Natural killer cell treated with Interleukin-12 subunit alpha and Interleukin-12 subunit beta and Interleukin-15 and Interleukin-18, amount 100 ng/mL, for 72 hours (primary cell): ENCODE data around the gene CLEC18B. TPM values are rescaled to one million over a fixed set of nuclear protein-coding genes. Genes with fewer than 3 reads are reported as not detected.
"Not testable (repeated sequence)": the region's sequence is repeated elsewhere in the genome, so short reads cannot be mapped to it uniquely, and the experiment has no call there.

Experiments
- ATAC-seq, 2 donors: fragments of 150-1000 bp; cut with Tn5 transposase in 1 of 2; sonication (Bioruptor Pico), chemical (Tn5 transposase) in 1 of 2; 2 replicates each; pipeline ENCODE4 v1.10.0; 2021
- DNase-seq: peaks from one replicate; pipeline ENCODE4 v3.0.0; 2022; ENCODE audit warnings: low spot score
- H3K27ac Mint-ChIP-seq, 2 donors: 1 replicate in 1 of 2; 2 replicates in 1 of 2; pipeline ENCODE4 v1.8.0; 2022; ENCODE audit warnings: mixed read lengths in 2 of 2, mild to moderate bottlenecking in 1 of 2, moderate library complexity in 1 of 2
- H3K27me3 Mint-ChIP-seq, 2 donors: 1 replicate in 1 of 2; 2 replicates in 1 of 2; pipeline ENCODE4 v1.8.0; 2022; ENCODE audit warnings: mixed read lengths in 2 of 2
- H3K36me3 Mint-ChIP-seq: one replicate; pipeline ENCODE4 v1.8.0; 2022; ENCODE audit warnings: mixed read lengths
- H3K4me1 Mint-ChIP-seq, 2 donors: 1 replicate in 1 of 2; 2 replicates in 1 of 2; pipeline ENCODE4 v1.8.0; 2022; ENCODE audit warnings: low read depth in 2 of 2, mixed read lengths in 2 of 2, mild to moderate bottlenecking in 1 of 2
- H3K4me3 Mint-ChIP-seq: one replicate; pipeline ENCODE4 v1.8.0; 2022; ENCODE audit warnings: mixed read lengths
- H3K9me3 Mint-ChIP-seq: 2 replicates; pipeline ENCODE4 v1.8.0; 2022; ENCODE audit warnings: mixed read lengths
- total RNA-seq, 2 donors: library from RNA; stranded (reverse); gene quantifications; one replicate each; pipeline ENCODE4 v1.2.3, GENCODE V29; 2022

CLEC18B gene
- total RNA-seq, 2 donors from 2014 or later = 1.4 to 2.2 TPM

DNA sequence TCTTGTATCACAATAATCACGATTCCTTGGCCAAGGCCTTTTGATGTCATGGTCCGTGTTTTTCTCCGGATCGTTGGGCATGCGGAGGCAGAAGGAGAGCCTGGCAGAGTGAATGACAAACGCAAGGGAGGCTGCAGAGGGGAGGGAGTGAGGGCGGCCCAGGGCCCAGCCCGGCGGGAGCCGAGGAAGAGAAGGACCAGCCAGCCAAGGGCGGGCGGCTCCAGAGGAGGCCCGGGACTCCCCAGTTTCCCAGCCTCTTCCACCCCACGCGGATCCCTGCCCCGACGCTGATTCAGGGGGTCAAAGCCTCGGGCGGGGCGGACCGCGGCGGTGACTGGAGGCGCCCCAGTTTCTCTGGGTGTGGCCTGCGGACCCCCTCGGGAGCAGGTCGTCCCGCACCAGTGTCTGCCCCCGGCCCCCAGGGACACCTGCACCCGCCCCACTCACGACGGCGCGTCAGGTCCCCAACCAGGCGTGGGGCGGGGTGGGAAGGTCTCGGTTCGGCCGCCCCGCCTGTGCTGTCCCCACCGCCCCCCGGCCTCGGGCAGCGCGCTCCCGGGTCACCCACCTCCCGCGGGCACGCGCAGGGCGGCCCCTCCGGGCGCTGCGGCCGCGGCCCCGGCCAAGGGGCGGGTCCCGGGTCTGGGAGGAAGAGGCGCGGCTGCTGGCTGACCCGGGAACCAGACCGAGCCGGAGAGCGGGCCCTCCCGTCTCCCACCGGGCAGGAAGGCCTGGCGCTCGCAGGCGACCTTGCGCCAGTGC is 14.5 kb downstream of the CLEC18B start:
- ATAC-seq = peak; percentile 81
- not testable (repeated sequence) for H3K4me1 Mint-ChIP-seq, DNase-seq, H3K27me3 Mint-ChIP-seq, H3K27ac Mint-ChIP-seq, H3K36me3 Mint-ChIP-seq, H3K9me3 Mint-ChIP-seq
- peak overlapping the region; percentile 47 for H3K4me3 Mint-ChIP-seq

DNA sequence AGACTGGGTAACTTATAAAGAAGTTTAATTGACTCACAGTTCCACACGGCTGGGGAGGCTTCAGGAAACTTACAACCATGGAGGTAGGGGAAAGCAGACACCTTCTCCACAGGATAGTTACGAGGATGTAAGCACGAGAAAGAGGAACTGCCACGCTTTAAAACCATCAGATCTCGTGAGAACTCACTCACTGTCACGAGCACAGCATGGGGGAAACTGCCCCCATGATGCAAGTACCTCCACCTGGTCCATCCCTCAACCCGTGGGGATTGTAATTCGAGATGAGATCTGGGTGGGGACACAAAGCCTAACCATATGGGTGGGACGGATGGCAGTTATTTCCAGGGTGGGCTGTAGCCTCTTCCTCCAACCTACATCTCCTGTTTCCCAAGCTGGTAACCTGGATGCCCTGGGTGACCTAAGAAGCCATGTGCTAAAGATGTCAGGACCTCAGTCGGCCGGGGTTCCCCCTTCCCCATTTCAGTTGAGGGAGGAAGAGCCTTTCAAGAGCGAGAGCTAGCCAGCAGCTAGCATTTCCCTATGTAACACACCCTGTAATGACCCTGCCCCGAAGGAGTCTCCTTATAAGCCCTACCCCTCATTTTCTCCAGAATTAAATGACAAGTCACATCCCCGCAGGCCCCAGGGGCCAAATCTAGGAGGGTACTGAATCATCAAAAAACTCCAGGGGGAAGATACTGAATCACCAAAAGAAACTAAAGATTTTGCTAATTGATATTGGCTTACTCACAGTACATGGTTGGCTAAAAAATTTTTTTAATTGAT is 16.9 kb downstream of the CLEC18B start:
- H3K27me3 Mint-ChIP-seq, H3K4me1 Mint-ChIP-seq, DNase-seq, H3K36me3 Mint-ChIP-seq, H3K9me3 Mint-ChIP-seq, H3K27ac Mint-ChIP-seq, H3K4me3 Mint-ChIP-seq, ATAC-seq: not testable (repeated sequence)

DNA sequence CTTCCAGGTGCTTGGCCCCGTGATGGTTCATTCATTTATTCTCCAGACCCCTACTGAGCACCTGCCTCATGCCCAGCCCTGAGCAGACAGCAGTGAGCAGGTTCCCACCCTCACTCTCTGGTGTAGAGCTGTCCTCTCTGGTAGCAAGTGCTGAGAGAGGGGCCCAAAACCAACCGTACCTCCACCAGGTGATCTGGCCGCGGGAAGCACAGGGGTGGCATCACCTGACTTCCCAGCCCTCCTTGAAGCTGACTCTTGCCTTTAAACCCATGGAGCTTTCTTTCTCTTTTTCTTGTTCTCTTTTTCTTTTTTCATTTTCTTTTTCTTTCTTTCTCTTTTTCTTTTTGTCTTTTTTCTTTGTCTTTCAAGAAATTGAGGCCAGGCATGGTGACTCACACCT is 21.0 kb downstream of the CLEC18B start:
- not testable (repeated sequence) for H3K4me1 Mint-ChIP-seq, ATAC-seq, H3K36me3 Mint-ChIP-seq, H3K27me3 Mint-ChIP-seq, H3K4me3 Mint-ChIP-seq, H3K9me3 Mint-ChIP-seq, DNase-seq, H3K27ac Mint-ChIP-seq

- not testable (repeated sequence) for DNase-seq, H3K36me3 Mint-ChIP-seq, H3K27me3 Mint-ChIP-seq, H3K4me3 Mint-ChIP-seq, H3K4me1 Mint-ChIP-seq, H3K27ac Mint-ChIP-seq, H3K9me3 Mint-ChIP-seq
- peak; percentile 37 to 41 for ATAC-seq
These were observed 22.9 kb downstream of the CLEC18B start for GRCh38 chr16:74398212-74398895.

GRCh38 chr16:74396521-74397017 is 24.7 kb downstream of the CLEC18B start:
- H3K27me3 Mint-ChIP-seq, H3K4me3 Mint-ChIP-seq, DNase-seq, H3K36me3 Mint-ChIP-seq, H3K4me1 Mint-ChIP-seq, H3K9me3 Mint-ChIP-seq, H3K27ac Mint-ChIP-seq: not testable (repeated sequence)
- peak; percentile 44 to 45 for ATAC-seq

DNA sequence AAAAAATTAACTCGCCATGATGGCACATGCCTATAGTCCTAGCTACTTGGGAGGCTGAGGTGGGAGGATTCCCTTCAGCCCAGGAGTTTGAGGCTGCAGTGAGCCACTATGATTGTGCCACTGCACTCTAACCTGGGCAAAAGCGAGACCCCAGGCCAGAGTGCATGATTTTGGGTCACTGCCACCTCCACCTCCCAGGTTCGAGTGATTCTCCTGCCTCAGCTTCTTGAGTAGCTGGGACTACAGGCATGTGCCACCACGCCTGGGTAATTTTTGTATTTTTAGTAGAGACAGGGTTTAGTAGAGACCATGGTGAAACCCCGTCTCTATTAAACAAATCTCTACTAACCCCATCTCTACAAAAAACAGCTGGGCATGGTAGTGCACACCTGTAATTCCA is 26.7 kb downstream of the CLEC18B start:
- not testable (repeated sequence) for H3K36me3 Mint-ChIP-seq, ATAC-seq, H3K9me3 Mint-ChIP-seq, H3K27me3 Mint-ChIP-seq, DNase-seq, H3K27ac Mint-ChIP-seq, H3K4me1 Mint-ChIP-seq, H3K4me3 Mint-ChIP-seq

GRCh38 chr16:74394131-74394530 is 27.1 kb downstream of the CLEC18B start:
- not testable (repeated sequence) for H3K27ac Mint-ChIP-seq, ATAC-seq, DNase-seq, H3K4me3 Mint-ChIP-seq, H3K36me3 Mint-ChIP-seq, H3K27me3 Mint-ChIP-seq, H3K9me3 Mint-ChIP-seq, H3K4me1 Mint-ChIP-seq

DNA sequence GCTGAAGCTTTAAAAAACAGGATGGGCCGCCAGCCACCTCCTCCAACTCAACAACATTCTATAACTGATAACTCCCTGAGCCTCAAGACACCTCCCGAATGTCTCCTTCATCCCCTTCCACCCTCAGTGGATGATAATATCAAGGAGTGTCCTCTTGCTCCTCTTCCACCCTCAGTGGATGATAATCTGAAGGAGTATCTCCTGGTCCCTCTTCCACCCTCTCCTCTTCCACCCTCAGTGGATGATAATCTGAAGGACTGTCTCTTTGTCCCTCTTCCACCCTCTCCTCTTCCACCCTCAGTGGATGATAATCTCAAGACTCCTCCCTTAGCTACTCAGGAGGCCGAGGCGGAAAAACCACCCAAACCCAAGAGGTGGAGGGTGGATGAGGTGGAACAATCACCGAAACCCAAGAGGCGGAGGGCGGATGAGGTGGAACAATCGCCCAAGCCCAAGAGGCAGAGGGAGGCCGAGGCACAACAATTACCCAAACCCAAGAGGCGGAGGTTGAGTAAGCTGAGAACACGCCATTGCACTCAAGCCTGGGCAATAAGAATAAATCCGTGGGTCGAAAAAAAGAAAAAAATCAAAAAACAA is 29.7 kb downstream of the CLEC18B start:
- not testable (repeated sequence) for DNase-seq, H3K36me3 Mint-ChIP-seq, H3K9me3 Mint-ChIP-seq, H3K4me1 Mint-ChIP-seq, H3K4me3 Mint-ChIP-seq, H3K27me3 Mint-ChIP-seq, ATAC-seq, H3K27ac Mint-ChIP-seq

DNA sequence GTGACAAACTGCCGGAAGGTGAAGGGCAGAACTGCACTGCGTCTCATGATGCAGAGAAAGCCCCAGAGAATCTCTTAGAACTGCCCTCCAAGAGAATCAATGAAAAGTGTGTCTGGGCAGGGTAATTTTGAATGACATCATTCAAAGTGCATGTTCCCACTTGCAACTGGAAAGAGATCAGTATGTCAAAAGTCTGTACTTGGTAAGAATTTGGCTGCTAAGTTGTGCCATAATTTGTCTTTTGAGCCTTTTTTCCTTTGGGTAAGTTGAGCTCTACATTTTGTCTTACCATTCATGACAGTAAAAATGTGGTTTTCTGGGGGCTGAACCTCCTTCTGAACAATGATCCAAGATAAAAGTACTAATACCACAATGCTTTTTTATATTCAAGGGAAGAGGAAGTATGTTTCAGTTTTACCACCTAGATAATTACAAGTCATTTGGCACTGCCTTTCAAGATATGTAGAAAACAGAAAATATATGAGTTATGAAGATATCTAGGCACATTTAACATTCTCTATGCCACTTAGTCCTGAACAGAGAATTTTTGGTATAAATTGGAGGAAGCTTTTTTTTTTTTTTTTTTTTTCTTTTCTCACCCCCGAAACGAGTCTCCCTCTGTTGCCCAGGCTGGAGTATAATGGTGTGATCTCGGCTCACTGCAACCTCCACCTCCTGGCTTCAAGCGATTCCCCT is 38.8 kb downstream of the CLEC18B start:
- H3K27me3 Mint-ChIP-seq, H3K4me3 Mint-ChIP-seq, ATAC-seq, H3K36me3 Mint-ChIP-seq, DNase-seq, H3K4me1 Mint-ChIP-seq, H3K9me3 Mint-ChIP-seq, H3K27ac Mint-ChIP-seq: not testable (repeated sequence)

- not testable (repeated sequence) for H3K27me3 Mint-ChIP-seq, H3K9me3 Mint-ChIP-seq, H3K36me3 Mint-ChIP-seq, H3K4me1 Mint-ChIP-seq, DNase-seq, ATAC-seq, H3K4me3 Mint-ChIP-seq, H3K27ac Mint-ChIP-seq
These were observed 47.5 kb downstream of the CLEC18B start for GRCh38 chr16:74373847-74374184.

DNA sequence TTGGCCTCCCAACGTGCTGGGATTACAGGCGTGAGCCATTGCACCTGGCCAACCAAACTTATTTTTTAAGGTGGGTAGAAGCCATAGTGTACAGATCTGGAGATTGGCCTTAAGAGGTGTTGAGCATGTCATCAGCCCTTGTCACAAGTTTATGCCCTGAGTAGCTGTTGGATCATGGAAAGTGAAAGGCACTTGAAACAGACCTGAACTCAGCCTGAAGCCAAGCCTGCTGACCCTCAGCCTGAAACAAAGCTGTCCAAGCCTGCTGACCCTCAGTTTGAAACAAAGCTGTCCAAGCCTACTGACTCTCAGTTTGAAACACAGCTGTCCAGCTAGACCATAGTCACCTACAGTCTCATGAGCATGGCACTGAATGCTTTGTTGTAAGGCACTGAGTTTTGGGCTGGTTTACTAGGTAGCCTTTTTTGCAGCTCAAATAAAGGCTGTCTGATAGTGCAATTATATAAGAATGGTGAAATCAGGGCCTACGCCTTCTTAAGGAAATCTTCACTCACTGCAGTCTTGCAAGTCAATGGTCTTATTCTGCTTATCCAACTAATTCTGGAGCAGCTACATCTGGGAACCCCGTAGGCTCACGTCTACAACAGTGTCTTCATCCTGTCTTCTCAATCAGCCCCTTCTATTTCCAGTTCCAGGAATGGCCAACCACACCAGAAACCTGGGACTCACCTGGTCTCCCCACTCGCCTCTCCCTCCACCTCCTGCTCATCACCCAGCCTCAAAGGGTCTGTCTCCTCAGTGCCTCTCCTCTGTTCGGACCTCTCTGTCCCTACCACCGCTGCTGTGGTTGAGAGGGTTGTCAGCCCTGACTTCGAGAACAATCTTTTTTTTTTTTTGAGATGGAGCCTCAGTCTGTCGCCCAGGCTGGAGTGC is 48.1 kb downstream of the CLEC18B start:
- Mint-ChIP-seq H3K27me3 (no peaks in the 10 kb centered on the region), H3K4me3 (no peak overlapping the region), H3K9me3 (no peaks in the 10 kb centered on the region), H3K27ac (no peak overlapping the region), H3K36me3 (no peaks in the 10 kb centered on the region), H3K4me1 (peaks cover 3 to 5% of the 10 kb centered on the region in 2 donors)
- DNase-seq (no peak), ATAC-seq (peak in 1 of 2 donors; percentile 31)

DNA sequence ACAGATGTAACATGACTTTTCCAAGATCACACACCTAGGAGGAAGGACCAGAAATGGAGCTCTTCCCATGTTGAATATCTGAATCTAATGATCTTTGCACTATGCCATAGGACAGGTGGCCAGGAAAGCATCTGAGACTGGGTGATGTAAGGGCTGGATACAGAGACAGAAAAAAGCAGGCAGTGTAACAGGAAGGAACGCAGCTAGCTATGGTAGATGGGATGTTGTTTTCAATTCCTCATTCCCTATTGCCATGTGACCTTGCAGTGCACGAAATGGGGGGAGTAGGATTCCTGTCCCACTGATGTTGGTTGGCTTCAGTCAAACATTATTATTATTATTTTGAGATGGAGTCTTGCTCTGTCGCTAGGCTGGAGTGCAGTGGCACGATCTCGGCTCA is 48.9 kb downstream of the CLEC18B start:
- H3K4me1 Mint-ChIP-seq = peaks cover 5 to 8% of the 10 kb centered on the region in 2 donors
- no peaks in the 10 kb centered on the region for H3K9me3 Mint-ChIP-seq
- no peak overlapping the region for H3K4me3 Mint-ChIP-seq
- DNase-seq = no peak
- H3K36me3 Mint-ChIP-seq = no peaks in the 10 kb centered on the region
- H3K27ac Mint-ChIP-seq = no peak overlapping the region
- no peak for ATAC-seq
- H3K27me3 Mint-ChIP-seq = no peaks in the 10 kb centered on the region
